Measurements from ENCODE around the gene FRMPD1. TPM values are rescaled to one million over a fixed set of nuclear protein-coding genes. Genes with fewer than 3 reads are reported as not detected.

Gene FRMPD1
- total and polyA plus RNA-seq, 10 of the 15 experiments (the other 5 are each of a cell fraction or from before 2014, with no cell fraction given), result 0.01 to 0.08 (median 0.05) TPM; not detected in 6

DNA sequence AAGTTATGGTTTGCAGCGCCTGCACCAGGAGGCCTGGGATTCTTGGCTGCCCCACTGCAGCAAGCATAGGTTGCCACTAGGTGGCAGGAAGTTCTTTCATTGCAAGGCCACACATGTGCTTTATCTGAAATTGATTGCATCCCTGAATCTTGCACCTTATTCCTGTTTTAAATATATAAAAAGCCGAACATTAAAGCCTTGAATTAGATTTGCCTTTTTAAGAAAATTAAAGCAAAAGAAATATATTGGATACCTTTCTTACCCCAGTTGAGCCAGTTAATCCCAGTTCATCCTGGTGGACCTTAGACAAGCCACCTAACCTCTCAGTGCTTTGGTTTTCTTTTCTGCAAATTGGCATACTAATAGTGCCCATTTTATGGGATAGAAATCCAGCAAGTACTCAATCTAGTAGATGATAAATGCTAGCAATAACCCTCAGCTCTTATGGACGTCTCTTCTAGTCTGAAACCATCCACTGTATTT lies 96.6 kb downstream of the FRMPD1 start (continued):
- TF ChIP-seq KLF5 (IDR thresholded peaks at IDR 0.05; ENCODE audit: partially characterized antibody) (no peak), PAX8 (IDR thresholded peaks at IDR 0.05) (no peak), HSF1 (IDR thresholded peaks at IDR 0.05; ENCODE audit: low read depth, low read length) (no peak), RBBP5 (conservative IDR thresholded peaks at IDR 0.05) (no peak), WRNIP1 (IDR thresholded peaks at IDR 0.05; ENCODE audit: borderline replicate concordance, low read depth, low read length) (no peak), ZNF687 (IDR thresholded peaks at IDR 0.05) (no peak), IRF3 (IDR thresholded peaks at IDR 0.05) (no peak), MYC (IDR thresholded peaks at IDR 0.05; ENCODE audit: insufficient read depth, insufficient read length, insufficient replicate concordance, low read length, severe bottlenecking) (no peak), HDAC2 (IDR thresholded peaks at IDR 0.05) (no peak), ZBED1 (IDR thresholded peaks at IDR 0.05; ENCODE audit: borderline replicate concordance) (no peak), SIN3A (IDR thresholded peaks at IDR 0.05; ENCODE audit: low read depth, low read length) (no peak), STAT1 (conservative IDR thresholded peaks at IDR 0.05) (no peak)

All from GM12878 (cell line).